Chondrocyte (in vitro differentiated cells): Measurements from ENCODE around the gene MOSPD2. TPM values are rescaled to one million over a fixed set of nuclear protein-coding genes. Genes with fewer than 3 reads are reported as not detected.

Experiments
- DNase-seq: peaks from one replicate; pipeline ENCODE4 v3.0.0; 2021; ENCODE audit warnings: mixed read lengths, low spot score
- H3K27ac Mint-ChIP-seq: one replicate; pipeline ENCODE4 v1.8.0; 2021; ENCODE audit warnings: mild to moderate bottlenecking, moderate library complexity, mixed read lengths; ENCODE audit not compliant: unreplicated experiment
- H3K27me3 Mint-ChIP-seq: 2 replicates; pipeline ENCODE4 v1.8.0; 2021; ENCODE audit warnings: low read depth, mixed read lengths
- H3K36me3 Mint-ChIP-seq: 2 replicates; pipeline ENCODE4 v1.8.0; 2021; ENCODE audit warnings: low read depth, mixed read lengths
- H3K4me1 Mint-ChIP-seq: 2 replicates; pipeline ENCODE4 v1.8.0; 2021; ENCODE audit warnings: low read depth, mild to moderate bottlenecking, mixed read lengths
- H3K4me3 Mint-ChIP-seq: one replicate; pipeline ENCODE4 v1.8.0; 2021; ENCODE audit warnings: mild to moderate bottlenecking, moderate library complexity, mixed read lengths; ENCODE audit not compliant: unreplicated experiment
- H3K9me3 Mint-ChIP-seq: 2 replicates; pipeline ENCODE4 v1.8.0; 2021; ENCODE audit warnings: low read depth, mixed read lengths
- long read RNA-seq: library from polyadenylated mRNA; stranded (forward); transcript quantifications from one replicate; pipeline ENCODE4 v2.0.0, GENCODE V29; 2021
- total RNA-seq: library from RNA; stranded (reverse); gene quantifications from 3 replicates; pipeline ENCODE4 v1.2.1, GENCODE V29; 2021
- TF ChIP-seq, protein P1 (sequence below): fragments of 200-600 bp; sonication (generic); IDR thresholded peaks from 2 replicates; pipeline ENCODE4 v1.5.0; 2021; ENCODE audit warnings: antibody characterized with exemption, mild to moderate bottlenecking, moderate library complexity

MOSPD2 gene
- total RNA-seq: 25.1 to 31.8 TPM (median 27.2 TPM) in 3 replicates
- long read RNA-seq, full-length matches to known transcripts: 27 of 33 reads
- long read RNA-seq, partial matches to known transcripts: 1 of 33 reads
- long read RNA-seq, other reads (novel, unspliced or antisense): 5 of 33 reads

- peaks cover 16% of the 10 kb centered on the region for H3K4me1 Mint-ChIP-seq
- peaks cover 2% of the 10 kb centered on the region for H3K36me3 Mint-ChIP-seq
- DNase-seq: peak; percentile 98
- no peaks in the 10 kb centered on the region for H3K27me3 Mint-ChIP-seq
- peak within 1 kb of the TSS; percentile 76 for H3K4me3 Mint-ChIP-seq
- H3K9me3 Mint-ChIP-seq: peaks cover 11% of the 10 kb centered on the region
- H3K27ac Mint-ChIP-seq: peak within 1 kb of the TSS; percentile 85
- TF ChIP-seq, protein P1, sequence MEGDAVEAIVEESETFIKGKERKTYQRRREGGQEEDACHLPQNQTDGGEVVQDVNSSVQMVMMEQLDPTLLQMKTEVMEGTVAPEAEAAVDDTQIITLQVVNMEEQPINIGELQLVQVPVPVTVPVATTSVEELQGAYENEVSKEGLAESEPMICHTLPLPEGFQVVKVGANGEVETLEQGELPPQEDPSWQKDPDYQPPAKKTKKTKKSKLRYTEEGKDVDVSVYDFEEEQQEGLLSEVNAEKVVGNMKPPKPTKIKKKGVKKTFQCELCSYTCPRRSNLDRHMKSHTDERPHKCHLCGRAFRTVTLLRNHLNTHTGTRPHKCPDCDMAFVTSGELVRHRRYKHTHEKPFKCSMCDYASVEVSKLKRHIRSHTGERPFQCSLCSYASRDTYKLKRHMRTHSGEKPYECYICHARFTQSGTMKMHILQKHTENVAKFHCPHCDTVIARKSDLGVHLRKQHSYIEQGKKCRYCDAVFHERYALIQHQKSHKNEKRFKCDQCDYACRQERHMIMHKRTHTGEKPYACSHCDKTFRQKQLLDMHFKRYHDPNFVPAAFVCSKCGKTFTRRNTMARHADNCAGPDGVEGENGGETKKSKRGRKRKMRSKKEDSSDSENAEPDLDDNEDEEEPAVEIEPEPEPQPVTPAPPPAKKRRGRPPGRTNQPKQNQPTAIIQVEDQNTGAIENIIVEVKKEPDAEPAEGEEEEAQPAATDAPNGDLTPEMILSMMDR: no peak
These were observed at the start of gene MOSPD2, which contains the start of gene FANCB for GRCh38 chrX:14872851-14873675. Gene MOSPD2 (plus strand): TSS chrX:14873421. CDS start chrX:14873529, 108 bp downstream. Gene FANCB (minus strand): TSS chrX:14873069. CDS start chrX:14865510, 7,559 bp downstream.

GRCh38 chrX:14825851-14826250, 47.4 kb upstream of the MOSPD2 start:
- DNase-seq: no peak
- Mint-ChIP-seq H3K36me3 (peaks cover 2% of the 10 kb centered on the region), H3K27me3 (no peaks in the 10 kb centered on the region), H3K4me3 (no peak overlapping the region), H3K4me1 (peaks cover 23% of the 10 kb centered on the region), H3K9me3 (peaks cover 25% of the 10 kb centered on the region), H3K27ac (peak overlapping the region; percentile 2)
- TF ChIP-seq, protein P1: no peak

- no peaks in the 10 kb centered on the region for H3K27me3 Mint-ChIP-seq
- TF ChIP-seq, protein P1: no peak
- H3K27ac Mint-ChIP-seq: peak overlapping the region; percentile 2
- H3K36me3 Mint-ChIP-seq: peaks cover 2% of the 10 kb centered on the region
- H3K4me1 Mint-ChIP-seq: peaks cover 20% of the 10 kb centered on the region
- no peak for DNase-seq
- peaks cover 29% of the 10 kb centered on the region for H3K9me3 Mint-ChIP-seq
- H3K4me3 Mint-ChIP-seq: no peak overlapping the region
These were observed 46.9 kb upstream of the MOSPD2 start for GRCh38 chrX:14826319-14826718.

- TF ChIP-seq, protein P1: no peak
- peaks cover 2% of the 10 kb centered on the region for H3K36me3 Mint-ChIP-seq
- peaks cover 39% of the 10 kb centered on the region for H3K9me3 Mint-ChIP-seq
These were observed 43.6 kb upstream of the MOSPD2 start for GRCh38 chrX:14829643-14830042.

GRCh38 chrX:14832151-14832550, 41.1 kb upstream of the MOSPD2 start:
- TF ChIP-seq, protein P1: no peak
- Mint-ChIP-seq H3K4me1 (peaks cover 20% of the 10 kb centered on the region), H3K9me3 (peaks cover 49% of the 10 kb centered on the region), H3K27me3 (no peaks in the 10 kb centered on the region), H3K4me3 (no peak overlapping the region), H3K27ac (no peak overlapping the region), H3K36me3 (peaks cover 2% of the 10 kb centered on the region)
- DNase-seq: no peak

More at GRCh38 chrX:14829643-14830042, 43.6 kb upstream of the MOSPD2 start:
- Mint-ChIP-seq H3K27me3 (no peaks in the 10 kb centered on the region), H3K4me1 (peaks cover 30% of the 10 kb centered on the region), H3K4me3 (no peak overlapping the region), H3K27ac (no peak overlapping the region)
- no peak for DNase-seq
